ENCODE data around the gene EMP1.

- no peak for TF ChIP-seq CTCF (IDR thresholded peaks at IDR 0.05)
- TF ChIP-seq POLR2AphosphoS5 (IDR thresholded peaks at IDR 0.05; ENCODE audit: low read depth, low read length): no peak
- TF ChIP-seq SIN3A (IDR thresholded peaks at IDR 0.05; ENCODE audit: borderline replicate concordance, insufficient read depth, low read depth, low read length): no peak
- no peak for TF ChIP-seq REST (IDR thresholded peaks at IDR 0.05; ENCODE audit: insufficient read depth in 1 of 2, low read depth in 2 of 2, low read length in 1 of 2)
These were observed 30.9 kb upstream of the EMP1 start for GRCh38 chr12:13165617-13166041.
